GM12878 (cell line): ENCODE results near the gene RAP1GAP. TPM values are rescaled to one million over a fixed set of nuclear protein-coding genes. Genes with fewer than 3 reads are reported as not detected.

Source experiments
- BCL3 ChIP-seq: IDR thresholded peaks from 2 replicates; pipeline ENCODE4 v1.6.1; 2011; ENCODE audit warnings: borderline replicate concordance, low read depth, mild to moderate bottlenecking, moderate library complexity, low read length; ENCODE audit not compliant: insufficient read depth, poor library complexity, severe bottlenecking
- E2F4 ChIP-seq: IDR thresholded peaks from 2 replicates; pipeline ENCODE4 v1.6.1; 2012; ENCODE audit warnings: low read depth, low read length, improper control_type of control experiment
- EP300 ChIP-seq, 2 experiments: fragments of 150-350 bp in 1 of 2; IDR thresholded peaks; 2 replicates each; pipeline ENCODE4 v1.6.1; 2011 to 2012; ENCODE audit warnings: low read depth in 2 of 2, low read length in 2 of 2, borderline replicate concordance in 1 of 2, improper control_type of control experiment in 1 of 2, inconsistent platforms in 1 of 2; ENCODE audit not compliant: control insufficient read depth in 1 of 2
- FOXM1 ChIP-seq: IDR thresholded peaks from 2 replicates; pipeline ENCODE4 v1.6.1; 2012; ENCODE audit warnings: low read depth, mild to moderate bottlenecking, inconsistent platforms, low read length, moderate library complexity
- GATAD2B ChIP-seq: fragments of 450-650 bp; conservative IDR thresholded peaks from 2 replicates; pipeline ENCODE4 v1.6.1; 2017; ENCODE audit warnings: low read depth, mild to moderate bottlenecking, moderate library complexity
- IKZF1 ChIP-seq: fragments of 450-650 bp; conservative IDR thresholded peaks from 2 replicates; pipeline ENCODE4 v1.6.1; 2017; ENCODE audit warnings: antibody characterized with exemption, mild to moderate bottlenecking
- KAT2A ChIP-seq: conservative IDR thresholded peaks from 2 replicates; pipeline ENCODE4 v1.6.1; 2011; ENCODE audit warnings: low read depth, low read length; ENCODE audit not compliant: control insufficient read depth
- LARP7 ChIP-seq: fragments of 450-650 bp; IDR thresholded peaks from 2 replicates; pipeline ENCODE4 v1.6.1; 2017; ENCODE audit warnings: mild to moderate bottlenecking
- PAX8 ChIP-seq: fragments of 450-650 bp; IDR thresholded peaks from 2 replicates; pipeline ENCODE4 v1.6.1; 2017; ENCODE audit warnings: mild to moderate bottlenecking, moderate library complexity
- POLR2A ChIP-seq: IDR thresholded peaks from 2 replicates; pipeline ENCODE4 v1.6.1; 2011; ENCODE audit warnings: low read depth, mild to moderate bottlenecking, low read length
- RCOR1 ChIP-seq: conservative IDR thresholded peaks from 2 replicates; pipeline ENCODE4 v1.6.1; 2012; ENCODE audit warnings: low read depth, low read length, improper control_type of control experiment
- REST ChIP-seq: IDR thresholded peaks from 2 replicates; pipeline ENCODE4 v1.6.1; 2012; ENCODE audit warnings: mild to moderate bottlenecking, low read depth, low read length
- SREBF1 ChIP-seq: IDR thresholded peaks from 2 replicates; pipeline ENCODE4 v1.6.1; 2012; ENCODE audit warnings: mild to moderate bottlenecking, low read length
- TARDBP ChIP-seq: IDR thresholded peaks from 2 replicates; pipeline ENCODE4 v1.6.1; 2016; ENCODE audit warnings: borderline replicate concordance
- ZSCAN29 ChIP-seq: fragments of 450-650 bp; IDR thresholded peaks from 2 replicates; pipeline ENCODE4 v1.6.1; 2017; ENCODE audit warnings: mild to moderate bottlenecking, moderate library complexity
- polyA plus RNA-seq, 11 experiments: library from polyadenylated mRNA; depleted of rRNA in 4 of 11; unstranded in 6 of 11; stranded (reverse) in 5 of 11; fragments of >200 nt; fragmentation: Nextera tagmentation in 4 of 11; fragmentation: Illumina TruSeq in 1 of 11; extraction: Ambion mirVana in 4 of 11; extraction: Trizol in 1 of 11; gene quantifications; 1 replicate in 1 of 11; 2 replicates in 10 of 11; pipeline versions ENCODE4 v1.2.1 to v1.2.3, GENCODE V29; 2011 to 2016; ENCODE audit warnings: inconsistent platforms in 2 of 11, missing spikeins in 2 of 11, low read depth in 1 of 11
- total RNA-seq, 4 experiments: library from RNA; depleted of rRNA in 3 of 4; stranded (reverse); fragments of >200 nt in 3 of 4; fragmentation: Illumina TruSeq in 1 of 4; extraction: Trizol in 1 of 4; gene quantifications; 2 replicates each; pipeline versions ENCODE4 v1.2.1 to v1.2.3, GENCODE V29; 2013 to 2021

Gene RAP1GAP
- total and polyA plus RNA-seq, 10 of the 15 experiments (the other 5 are each of a cell fraction or from before 2014, with no cell fraction given), result 0.04 to 0.96 (median 0.09) TPM; not detected in 3

- TF ChIP-seq REST (no peak), POLR2A (no peak), ZSCAN29 (no peak), PAX8 (no peak), GATAD2B (no peak), KAT2A (no peak), SREBF1 (no peak), BCL3 (no peak), TARDBP (no peak), EP300 (IDR thresholded peaks at IDR 0.05; ENCODE audit: borderline replicate concordance in 1 of 2, control insufficient read depth in 1 of 2, low read depth in 2 of 2, low read length in 2 of 2) (no peak), FOXM1 (no peak), IKZF1 (no peak), E2F4 (no peak), LARP7 (no peak), RCOR1 (no peak)
These were observed 75.9 kb downstream of the RAP1GAP start (continued) for GRCh38 chr1:21593231-21593630.
